ENCODE data around the gene KCNMA1. TPM values are rescaled to one million over a fixed set of nuclear protein-coding genes. Genes with fewer than 3 reads are reported as not detected.

Gene KCNMA1
- total and polyA plus RNA-seq, 9 of the 15 experiments (the other 6 are each of a cell fraction or from before 2014, with no cell fraction given): 0.01 to 0.95 (median 0.15) TPM; not detected in 4

GRCh38 chr10:77319557-77319956, 318.1 kb downstream of the KCNMA1 start:
- no peaks in the 10 kb centered on the region for H3K79me2 ChIP-seq (ENCODE audit: control insufficient read depth, insufficient read depth, low read length)
- ChIA-PET CTCF (ENCODE audit: low intra/inter-chr PET ratio) (no interaction called here), POLR2A (no interaction called here)
- no peak overlapping the region for H3K27ac ChIP-seq (ENCODE audit: extremely low read depth, low read depth, low read length)
- DNase-seq (ENCODE audit: extremely low read depth in 1 of 4, low spot score in 3 of 4): no peak
- no peak overlapping the region for H3K4me3 ChIP-seq
- no peaks in the 10 kb centered on the region for H3K9me3 ChIP-seq (replicated peaks; ENCODE audit: control insufficient read depth, insufficient read depth, low read depth, low read length)
- H4K20me1 ChIP-seq (replicated peaks; ENCODE audit: control insufficient read depth, insufficient read depth, low read length): no peaks in the 10 kb centered on the region; the same call in 1 of the 2 replicates
- BruUV-seq (replicated peaks): no TSS peak
- no peaks in the 10 kb centered on the region for H3K27me3 ChIP-seq (ENCODE audit: control insufficient read depth in 2 of 2, insufficient read depth in 2 of 2, low read length in 2 of 2)
- ATAC-seq: no peak
- H3K36me3 ChIP-seq (ENCODE audit: control insufficient read depth, insufficient read depth, low read length): no peaks in the 10 kb centered on the region
- H2AFZ ChIP-seq (ENCODE audit: low read depth, low read length): no peak overlapping the region
- 0% methylated on average over 3 of the region's 3 CpGs for WGBS (ENCODE audit: insufficient coverage, low coverage, missing lambda C conversion rate)
- H3K9ac ChIP-seq (ENCODE audit: insufficient read depth in 1 of 2, low read depth in 2 of 2, low read length in 2 of 2): no peak overlapping the region
- H3K4me2 ChIP-seq (ENCODE audit: insufficient read depth, low read length): no peak overlapping the region
- intact Hi-C loops (cut with micrococcal nuclease) (no loop called here), in situ Hi-C loops (cut with MboI) (no loop called here)
- H3K9me1 ChIP-seq (ENCODE audit: control insufficient read depth, insufficient read depth, low read length): no peaks in the 10 kb centered on the region
- FAIRE-seq: no peak
- TF ChIP-seq HOXB6 (CRISPR knock-in tag; IDR thresholded peaks at IDR 0.05; ENCODE audit: borderline replicate concordance) (no peak), ZNF518B (CRISPR knock-in tag; IDR thresholded peaks at IDR 0.05) (no peak), ZNF764 (CRISPR knock-in tag; IDR thresholded peaks at IDR 0.05; ENCODE audit: low read depth) (no peak), TEAD2 (tag; IDR thresholded peaks at IDR 0.05) (no peak), ZBED1 (IDR thresholded peaks at IDR 0.05) (no peak), ETV1 (tag; conservative IDR thresholded peaks at IDR 0.05; ENCODE audit: low read depth) (no peak), ZNF583 (CRISPR knock-in tag; IDR thresholded peaks at IDR 0.05) (no peak), KDM4B (IDR thresholded peaks at IDR 0.05; ENCODE audit: borderline replicate concordance in 2 of 2, low read depth in 1 of 2) (no peak), JUN (IDR thresholded peaks at IDR 0.05; ENCODE audit: borderline replicate concordance, low read depth, low read length) (no peak), JUN (CRISPR knock-in tag; IDR thresholded peaks at IDR 0.05; ENCODE audit: borderline replicate concordance) (no peak), ZNF23 (CRISPR knock-in tag; IDR thresholded peaks at IDR 0.05) (no peak)
- TF ChIP-seq, protein P1, sequence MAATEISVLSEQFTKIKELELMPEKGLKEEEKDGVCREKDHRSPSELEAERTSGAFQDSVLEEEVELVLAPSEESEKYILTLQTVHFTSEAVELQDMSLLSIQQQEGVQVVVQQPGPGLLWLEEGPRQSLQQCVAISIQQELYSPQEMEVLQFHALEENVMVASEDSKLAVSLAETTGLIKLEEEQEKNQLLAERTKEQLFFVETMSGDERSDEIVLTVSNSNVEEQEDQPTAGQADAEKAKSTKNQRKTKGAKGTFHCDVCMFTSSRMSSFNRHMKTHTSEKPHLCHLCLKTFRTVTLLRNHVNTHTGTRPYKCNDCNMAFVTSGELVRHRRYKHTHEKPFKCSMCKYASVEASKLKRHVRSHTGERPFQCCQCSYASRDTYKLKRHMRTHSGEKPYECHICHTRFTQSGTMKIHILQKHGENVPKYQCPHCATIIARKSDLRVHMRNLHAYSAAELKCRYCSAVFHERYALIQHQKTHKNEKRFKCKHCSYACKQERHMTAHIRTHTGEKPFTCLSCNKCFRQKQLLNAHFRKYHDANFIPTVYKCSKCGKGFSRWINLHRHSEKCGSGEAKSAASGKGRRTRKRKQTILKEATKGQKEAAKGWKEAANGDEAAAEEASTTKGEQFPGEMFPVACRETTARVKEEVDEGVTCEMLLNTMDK (IDR thresholded peaks at IDR 0.05; ENCODE audit: borderline replicate concordance, insufficient read depth, low read depth, low read length, poor library complexity, severe bottlenecking): no peak
- H3K4me1 ChIP-seq (replicated peaks in 1 of 2; ENCODE audit: control insufficient read depth in 2 of 2, insufficient read depth in 2 of 2, low read length in 2 of 2): no peaks in the 10 kb centered on the region
